WTC11 (cell line): ENCODE data around the gene CDH16.

Experiments used
- ATF1 ChIP-seq: sonication (generic); formaldehyde crosslinking; IDR thresholded peaks from 2 replicates; pipeline ENCODE4 v1.8.1; 2023; ENCODE audit warnings: mild to moderate bottlenecking, moderate library complexity, missing genetic modification reagents
- NR2C2 ChIP-seq: sonication (generic); formaldehyde crosslinking; IDR thresholded peaks from 2 replicates; pipeline ENCODE4 v1.8.0; 2022; ENCODE audit warnings: mild to moderate bottlenecking, missing genetic modification reagents
- SMAD4 ChIP-seq: sonication (generic); formaldehyde crosslinking; IDR thresholded peaks from 2 replicates; pipeline ENCODE4 v1.8.0; 2022; ENCODE audit warnings: mild to moderate bottlenecking, missing genetic modification reagents
- SP1 ChIP-seq: sonication (generic); formaldehyde crosslinking; conservative IDR thresholded peaks from 2 replicates; pipeline ENCODE4 v1.8.1; 2022; ENCODE audit warnings: missing genetic modification reagents
- TF ChIP-seq, protein P1 (sequence below): fragments of 200-600 bp; IDR thresholded peaks from 2 replicates; pipeline ENCODE4 v1.8.0; 2022; ENCODE audit warnings: antibody characterized with exemption

DNA sequence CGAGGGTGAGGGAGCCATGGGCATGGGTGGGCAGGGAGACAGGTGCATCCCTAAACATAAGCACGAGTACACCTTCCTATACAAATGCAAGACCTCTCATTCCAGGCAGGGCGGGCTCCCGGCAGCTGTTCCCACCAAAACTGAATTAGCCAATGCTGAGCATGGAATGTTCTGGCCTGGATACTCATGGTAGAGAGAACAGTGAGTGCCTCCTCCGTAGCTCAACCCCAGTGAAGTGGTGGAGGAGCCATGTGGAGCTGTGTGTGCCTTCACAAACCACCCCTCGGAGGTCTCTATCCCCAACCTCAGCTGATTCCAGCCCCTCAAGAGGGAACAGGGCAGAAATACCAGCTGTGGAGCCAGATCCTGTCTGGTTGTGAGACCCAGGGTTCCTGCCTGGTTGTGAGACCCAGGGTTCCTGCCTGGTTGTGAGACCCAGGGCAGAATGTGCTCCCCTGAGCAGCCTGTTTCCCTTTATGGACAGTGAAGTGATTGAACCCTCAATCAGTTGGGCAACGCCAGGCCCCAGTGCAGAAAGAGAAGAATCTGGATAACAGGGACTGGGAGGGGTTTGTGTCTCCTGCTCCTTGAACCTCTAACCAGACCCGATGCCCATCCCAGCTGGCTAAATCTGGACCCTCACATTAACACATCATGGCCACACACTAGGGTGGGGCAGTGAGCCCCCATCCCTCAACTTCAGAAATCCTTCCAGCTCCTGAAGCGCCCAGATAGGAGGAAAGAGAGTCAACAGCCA, 2.4 kb upstream of the CDH16 start:
- TF ChIP-seq, protein P1, sequence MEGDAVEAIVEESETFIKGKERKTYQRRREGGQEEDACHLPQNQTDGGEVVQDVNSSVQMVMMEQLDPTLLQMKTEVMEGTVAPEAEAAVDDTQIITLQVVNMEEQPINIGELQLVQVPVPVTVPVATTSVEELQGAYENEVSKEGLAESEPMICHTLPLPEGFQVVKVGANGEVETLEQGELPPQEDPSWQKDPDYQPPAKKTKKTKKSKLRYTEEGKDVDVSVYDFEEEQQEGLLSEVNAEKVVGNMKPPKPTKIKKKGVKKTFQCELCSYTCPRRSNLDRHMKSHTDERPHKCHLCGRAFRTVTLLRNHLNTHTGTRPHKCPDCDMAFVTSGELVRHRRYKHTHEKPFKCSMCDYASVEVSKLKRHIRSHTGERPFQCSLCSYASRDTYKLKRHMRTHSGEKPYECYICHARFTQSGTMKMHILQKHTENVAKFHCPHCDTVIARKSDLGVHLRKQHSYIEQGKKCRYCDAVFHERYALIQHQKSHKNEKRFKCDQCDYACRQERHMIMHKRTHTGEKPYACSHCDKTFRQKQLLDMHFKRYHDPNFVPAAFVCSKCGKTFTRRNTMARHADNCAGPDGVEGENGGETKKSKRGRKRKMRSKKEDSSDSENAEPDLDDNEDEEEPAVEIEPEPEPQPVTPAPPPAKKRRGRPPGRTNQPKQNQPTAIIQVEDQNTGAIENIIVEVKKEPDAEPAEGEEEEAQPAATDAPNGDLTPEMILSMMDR: no peak
- TF ChIP-seq NR2C2 (CRISPR knock-in tag): no peak
- no peak for TF ChIP-seq SMAD4 (CRISPR knock-in tag)
- TF ChIP-seq ATF1 (CRISPR knock-in tag): no peak
- TF ChIP-seq SP1 (CRISPR knock-in tag): no peak
